ENCODE measurements around the gene HES3.

DNA sequence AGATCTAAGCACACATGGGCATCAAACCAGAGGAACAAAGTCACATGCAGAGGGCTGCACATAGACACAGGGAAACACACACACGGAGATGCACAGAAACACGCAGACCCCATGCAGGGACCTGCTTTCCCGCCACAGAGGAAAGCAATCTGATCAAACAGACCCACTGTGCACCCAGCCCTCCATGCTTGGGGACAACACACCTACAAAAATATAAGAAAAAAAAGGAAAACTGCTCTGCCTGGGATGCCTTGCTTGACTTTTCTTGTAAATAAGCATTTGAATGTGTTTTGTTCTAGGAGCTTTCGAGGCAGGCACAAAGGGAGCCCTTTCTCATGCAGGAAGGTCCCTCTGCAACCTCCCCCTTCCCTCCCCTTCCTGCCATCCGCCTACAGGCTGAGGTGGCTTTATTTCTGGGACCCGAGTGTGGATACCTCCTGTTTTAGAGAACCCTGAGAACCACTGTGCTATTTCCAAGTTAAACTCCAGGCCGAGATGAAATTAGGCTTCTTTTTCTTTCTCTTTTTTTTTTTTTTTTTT, 4.7 kb upstream of the HES3 start:
- TF ChIP-seq POLR2A (IDR thresholded peaks at IDR 0.05) (no peak), EP300 (IDR thresholded peaks at IDR 0.05) (no peak)
- TF ChIP-seq, protein P1, sequence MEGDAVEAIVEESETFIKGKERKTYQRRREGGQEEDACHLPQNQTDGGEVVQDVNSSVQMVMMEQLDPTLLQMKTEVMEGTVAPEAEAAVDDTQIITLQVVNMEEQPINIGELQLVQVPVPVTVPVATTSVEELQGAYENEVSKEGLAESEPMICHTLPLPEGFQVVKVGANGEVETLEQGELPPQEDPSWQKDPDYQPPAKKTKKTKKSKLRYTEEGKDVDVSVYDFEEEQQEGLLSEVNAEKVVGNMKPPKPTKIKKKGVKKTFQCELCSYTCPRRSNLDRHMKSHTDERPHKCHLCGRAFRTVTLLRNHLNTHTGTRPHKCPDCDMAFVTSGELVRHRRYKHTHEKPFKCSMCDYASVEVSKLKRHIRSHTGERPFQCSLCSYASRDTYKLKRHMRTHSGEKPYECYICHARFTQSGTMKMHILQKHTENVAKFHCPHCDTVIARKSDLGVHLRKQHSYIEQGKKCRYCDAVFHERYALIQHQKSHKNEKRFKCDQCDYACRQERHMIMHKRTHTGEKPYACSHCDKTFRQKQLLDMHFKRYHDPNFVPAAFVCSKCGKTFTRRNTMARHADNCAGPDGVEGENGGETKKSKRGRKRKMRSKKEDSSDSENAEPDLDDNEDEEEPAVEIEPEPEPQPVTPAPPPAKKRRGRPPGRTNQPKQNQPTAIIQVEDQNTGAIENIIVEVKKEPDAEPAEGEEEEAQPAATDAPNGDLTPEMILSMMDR (IDR thresholded peaks at IDR 0.05), result no peak

Measured in ovary (tissue), 3 donors.